NCI-H2107 treated with DMSO at 0.1 percent for 48 hours (cell line): Measurements from ENCODE around the gene ACAD11.
"Not testable (repeated sequence)": the region's sequence is repeated elsewhere in the genome, so short reads cannot be mapped to it uniquely, and the experiment has no call there.

Experiments used
- DNase-seq: peaks from one replicate; lab custom pipeline; 2025; ENCODE audit not compliant: unreplicated experiment; lab: John Stamatoyannopoulos, UW

ACAD11 gene

GRCh38 chr3:132606085-132606484 lies 53.5 kb downstream of the ACAD11 start:
- DNase-seq: no peak

GRCh38 chr3:132605374-132605792 lies 54.2 kb downstream of the ACAD11 start:
- DNase-seq: no peak

- not testable (repeated sequence) for DNase-seq
Measured at GRCh38 chr3:132600614-132601013, 59.0 kb downstream of the ACAD11 start.

- no peak for DNase-seq
Measured at GRCh38 chr3:132598181-132598580, 61.4 kb downstream of the ACAD11 start.

GRCh38 chr3:132597660-132598059 lies 61.9 kb downstream of the ACAD11 start:
- DNase-seq: no peak

GRCh38 chr3:132596816-132597433 lies 62.7 kb downstream of the ACAD11 start, which contains the start of gene ACKR4:
Gene ACKR4, plus strand, starts transcription at chr3:132597270. Its CDS starts 3,128 bp downstream, at chr3:132600398.
- DNase-seq: no peak

GRCh38 chr3:132596326-132596725 lies 63.3 kb downstream of the ACAD11 start:
- DNase-seq: no peak

- no peak for DNase-seq
Measured at GRCh38 chr3:132595014-132595413, 64.6 kb downstream of the ACAD11 start.

- no peak for DNase-seq
Measured at GRCh38 chr3:132594498-132594897, 65.1 kb downstream of the ACAD11 start.

GRCh38 chr3:132593947-132594323 lies 65.7 kb downstream of the ACAD11 start:
- no peak for DNase-seq

- no peak for DNase-seq
Measured at GRCh38 chr3:132593241-132593946, 66.2 kb downstream of the ACAD11 start.

GRCh38 chr3:132592216-132592615 lies 67.4 kb downstream of the ACAD11 start:
- no peak for DNase-seq

- no peak for DNase-seq
Measured at GRCh38 chr3:132587401-132587800, 72.2 kb downstream of the ACAD11 start.

- no peak for DNase-seq
Measured at GRCh38 chr3:132573797-132574211, 85.8 kb downstream of the ACAD11 start.

- DNase-seq: no peak
Measured at GRCh38 chr3:132570016-132570415, 89.6 kb downstream of the ACAD11 start.

GRCh38 chr3:132569580-132569979 lies 90.0 kb downstream of the ACAD11 start:
- no peak for DNase-seq

GRCh38 chr3:132569153-132569552 lies 90.5 kb downstream of the ACAD11 start:
- no peak for DNase-seq

- DNase-seq: no peak
Measured at GRCh38 chr3:132568422-132568821, 91.2 kb downstream of the ACAD11 start.

- DNase-seq: no peak
Measured at GRCh38 chr3:132564070-132564465, 95.5 kb downstream of the ACAD11 start.

- no peak for DNase-seq
Measured at GRCh38 chr3:132563420-132564069, 96.1 kb downstream of the ACAD11 start.

- peak; percentile 97 for DNase-seq
Measured at GRCh38 chr3:132561003-132561402, 98.6 kb downstream of the ACAD11 start.

GRCh38 chr3:132556508-132557159 lies 103.0 kb downstream of the ACAD11 start:
- no peak for DNase-seq
